ENCODE data around the gene RHOU. TPM values are rescaled to one million over a fixed set of nuclear protein-coding genes. Genes with fewer than 3 reads are reported as not detected.

Gene RHOU
- total and polyA plus RNA-seq, 10 of the 15 experiments (the other 5 are each of a cell fraction or from before 2014, with no cell fraction given), result not detected

DNA sequence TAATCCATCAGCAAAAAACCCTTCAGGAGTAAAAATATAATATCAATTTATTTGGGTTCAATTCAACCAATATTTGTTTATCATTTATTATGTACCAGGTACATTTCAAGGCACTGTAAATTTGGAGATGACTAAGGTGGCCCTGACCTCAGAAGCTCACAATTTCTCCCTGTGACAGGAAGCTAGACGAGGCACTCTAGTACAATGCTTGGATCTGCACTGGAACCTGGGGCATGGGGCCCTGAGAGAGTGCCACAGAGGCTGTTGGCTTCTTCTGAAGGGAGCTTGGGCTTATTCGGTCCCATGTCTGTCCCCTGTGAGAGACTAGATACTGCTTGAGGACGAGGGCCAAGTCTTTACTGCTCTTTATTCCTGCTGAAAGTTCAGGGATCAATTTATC, 31.5 kb downstream of the RHOU start (continued):
- TF ChIP-seq EED (IDR thresholded peaks at IDR 0.05; ENCODE audit: low read depth) (no peak), POLR2AphosphoS2 (IDR thresholded peaks at IDR 0.05; ENCODE audit: low read depth, low read length) (no peak), SIN3A (IDR thresholded peaks at IDR 0.05; ENCODE audit: low read depth, low read length) (no peak)
- TF ChIP-seq, protein P1, sequence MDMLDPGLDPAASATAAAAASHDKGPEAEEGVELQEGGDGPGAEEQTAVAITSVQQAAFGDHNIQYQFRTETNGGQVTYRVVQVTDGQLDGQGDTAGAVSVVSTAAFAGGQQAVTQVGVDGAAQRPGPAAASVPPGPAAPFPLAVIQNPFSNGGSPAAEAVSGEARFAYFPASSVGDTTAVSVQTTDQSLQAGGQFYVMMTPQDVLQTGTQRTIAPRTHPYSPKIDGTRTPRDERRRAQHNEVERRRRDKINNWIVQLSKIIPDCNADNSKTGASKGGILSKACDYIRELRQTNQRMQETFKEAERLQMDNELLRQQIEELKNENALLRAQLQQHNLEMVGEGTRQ (IDR thresholded peaks at IDR 0.05; ENCODE audit: borderline replicate concordance, low read depth, low read length), result no peak

DNA sequence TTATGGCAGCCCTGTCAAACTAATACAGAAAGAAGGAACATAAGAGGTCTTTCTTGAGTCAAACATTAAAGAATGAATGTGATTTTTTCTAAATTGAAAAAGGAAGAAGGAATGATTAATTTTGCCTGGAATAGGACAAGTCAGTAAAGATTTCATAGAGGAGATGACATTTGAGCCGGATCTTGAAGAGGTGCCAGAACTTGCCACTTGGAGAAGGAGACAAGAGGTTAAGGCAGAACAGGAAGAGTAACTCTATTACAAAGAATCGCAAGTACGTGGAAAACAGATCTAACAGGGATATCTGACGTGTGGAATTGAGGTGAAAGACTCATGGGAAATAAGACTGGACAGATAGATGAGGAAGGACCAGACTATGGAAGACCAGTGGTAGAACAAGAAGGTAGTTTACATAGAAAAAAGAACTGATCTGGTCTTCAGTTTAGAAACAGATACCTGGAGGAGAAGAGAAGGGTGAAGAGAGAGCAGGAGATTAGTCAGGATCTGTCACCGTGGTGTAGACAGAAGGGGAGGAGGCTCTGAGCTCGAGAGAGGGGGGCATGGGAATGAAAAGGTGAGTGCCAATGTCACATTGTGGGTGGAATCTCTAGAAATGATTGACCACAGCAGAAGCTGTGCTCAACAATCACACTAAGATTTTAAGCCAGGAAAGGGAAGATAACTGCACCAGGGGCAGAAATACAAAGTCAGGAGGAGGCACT, 32.5 kb downstream of the RHOU start:
- FAIRE-seq (no peak), DNase-seq (ENCODE audit: low read depth, low spot score) (no peak), ATAC-seq (no peak)
- Histone ChIP-seq H3K27me3 (replicated peaks in 1 of 2; ENCODE audit: control insufficient read depth in 2 of 2, insufficient read depth in 2 of 2, low read length in 1 of 2) (peaks cover 0 to 3% of the 10 kb centered on the region in 2 experiments; a peak in 1 of 4 replicates), H3K4me2 (ENCODE audit: control insufficient read depth, insufficient read depth) (no peak overlapping the region), H3K36me3 (ENCODE audit: control insufficient read depth in 2 of 2, insufficient read depth in 2 of 2, low read length in 1 of 2) (no peaks in the 10 kb centered on the region), H4K20me1 (ENCODE audit: control insufficient read depth, insufficient read depth) (no peaks in the 10 kb centered on the region), H3K4me1 (ENCODE audit: control insufficient read depth, insufficient read depth, low read length) (no peaks in the 10 kb centered on the region), H2AFZ (ENCODE audit: control insufficient read depth, low read depth, low read length) (no peak overlapping the region), H3K9me3 (replicated peaks; ENCODE audit: control insufficient read depth, insufficient read depth, low read length) (no peaks in the 10 kb centered on the region), H3K79me2 (ENCODE audit: control insufficient read depth, insufficient read depth, low read length) (no peaks in the 10 kb centered on the region), H3K4me3 (no peak overlapping the region), H3K27ac (ENCODE audit: control insufficient read depth, insufficient read depth) (no peak overlapping the region), H3K9ac (ENCODE audit: control insufficient read depth, insufficient read depth, low read length) (no peak overlapping the region)
- no peak for TF ChIP-seq YBX1 (IDR thresholded peaks at IDR 0.05)
- TF ChIP-seq, protein P2, sequence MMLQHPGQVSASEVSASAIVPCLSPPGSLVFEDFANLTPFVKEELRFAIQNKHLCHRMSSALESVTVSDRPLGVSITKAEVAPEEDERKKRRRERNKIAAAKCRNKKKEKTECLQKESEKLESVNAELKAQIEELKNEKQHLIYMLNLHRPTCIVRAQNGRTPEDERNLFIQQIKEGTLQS (IDR thresholded peaks at IDR 0.05; ENCODE audit: borderline replicate concordance, extremely low read depth, low read depth, low read length), result no peak
- no peak for TF ChIP-seq DPF2 (IDR thresholded peaks at IDR 0.05)
- TF ChIP-seq NR2C2 (IDR thresholded peaks at IDR 0.05; ENCODE audit: borderline replicate concordance, control insufficient read depth, insufficient read length, low read depth), result no peak
- TF ChIP-seq, protein P3, sequence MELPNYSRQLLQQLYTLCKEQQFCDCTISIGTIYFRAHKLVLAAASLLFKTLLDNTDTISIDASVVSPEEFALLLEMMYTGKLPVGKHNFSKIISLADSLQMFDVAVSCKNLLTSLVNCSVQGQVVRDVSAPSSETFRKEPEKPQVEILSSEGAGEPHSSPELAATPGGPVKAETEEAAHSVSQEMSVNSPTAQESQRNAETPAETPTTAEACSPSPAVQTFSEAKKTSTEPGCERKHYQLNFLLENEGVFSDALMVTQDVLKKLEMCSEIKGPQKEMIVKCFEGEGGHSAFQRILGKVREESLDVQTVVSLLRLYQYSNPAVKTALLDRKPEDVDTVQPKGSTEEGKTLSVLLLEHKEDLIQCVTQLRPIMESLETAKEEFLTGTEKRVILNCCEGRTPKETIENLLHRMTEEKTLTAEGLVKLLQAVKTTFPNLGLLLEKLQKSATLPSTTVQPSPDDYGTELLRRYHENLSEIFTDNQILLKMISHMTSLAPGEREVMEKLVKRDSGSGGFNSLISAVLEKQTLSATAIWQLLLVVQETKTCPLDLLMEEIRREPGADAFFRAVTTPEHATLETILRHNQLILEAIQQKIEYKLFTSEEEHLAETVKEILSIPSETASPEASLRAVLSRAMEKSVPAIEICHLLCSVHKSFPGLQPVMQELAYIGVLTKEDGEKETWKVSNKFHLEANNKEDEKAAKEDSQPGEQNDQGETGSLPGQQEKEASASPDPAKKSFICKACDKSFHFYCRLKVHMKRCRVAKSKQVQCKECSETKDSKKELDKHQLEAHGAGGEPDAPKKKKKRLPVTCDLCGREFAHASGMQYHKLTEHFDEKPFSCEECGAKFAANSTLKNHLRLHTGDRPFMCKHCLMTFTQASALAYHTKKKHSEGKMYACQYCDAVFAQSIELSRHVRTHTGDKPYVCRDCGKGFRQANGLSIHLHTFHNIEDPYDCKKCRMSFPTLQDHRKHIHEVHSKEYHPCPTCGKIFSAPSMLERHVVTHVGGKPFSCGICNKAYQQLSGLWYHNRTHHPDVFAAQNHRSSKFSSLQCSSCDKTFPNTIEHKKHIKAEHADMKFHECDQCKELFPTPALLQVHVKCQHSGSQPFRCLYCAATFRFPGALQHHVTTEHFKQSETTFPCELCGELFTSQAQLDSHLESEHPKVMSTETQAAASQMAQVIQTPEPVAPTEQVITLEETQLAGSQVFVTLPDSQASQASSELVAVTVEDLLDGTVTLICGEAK (IDR thresholded peaks at IDR 0.05; ENCODE audit: borderline replicate concordance), result no peak
- TF ChIP-seq MEF2B (IDR thresholded peaks at IDR 0.05; ENCODE audit: partially characterized antibody, poor library complexity, severe bottlenecking), result no peak
- no peak for TF ChIP-seq PAX5 (IDR thresholded peaks at IDR 0.05; ENCODE audit: borderline replicate concordance, low read depth, low read length)
- TF ChIP-seq YY1 (IDR thresholded peaks at IDR 0.05; ENCODE audit: low read depth, low read length), result no peak
- no peak for TF ChIP-seq TARDBP (IDR thresholded peaks at IDR 0.05; ENCODE audit: borderline replicate concordance)
- no peak for TF ChIP-seq EED (IDR thresholded peaks at IDR 0.05; ENCODE audit: low read depth)
- TF ChIP-seq POLR2AphosphoS2 (IDR thresholded peaks at IDR 0.05; ENCODE audit: low read depth, low read length), result no peak
- 36% methylated on average over 6 of the region's 6 CpGs for WGBS (ENCODE audit: insufficient coverage, insufficient replicate concordance, low lambda C conversion rate, missing lambda C conversion rate)
- intact Hi-C loops (cut with micrococcal nuclease; ENCODE audit: unreplicated experiment) (no loop called here), in situ Hi-C loops (cut with MboI) (no loop called here)
- ChIA-PET RAD21 (ENCODE audit: unreplicated experiment) (no interaction called here), SMC1A (ENCODE audit: uncharacterized antibody, unreplicated experiment) (no interaction called here), POLR2A (no interaction called here), CTCF (no interaction called here)
- no TSS peak for BruUV-seq (replicated peaks)

Measured in GM12878 (cell line).